DND-41 (cell line): Measurements from ENCODE around the gene ADAM11.

Experiments
- ATAC-seq: fragments of 200-7000 bp; cut with Tn5 transposase; 3 replicates; pipeline ENCODE4 v1.9.1; 2021; ENCODE audit warnings: low read depth; ENCODE audit not compliant: insufficient read depth
- DNase-seq: peaks from one replicate; pipeline ENCODE4 v3.0.0-alpha.2; 2020
- H2AFZ ChIP-seq: 2 replicates; pipeline ENCODE4 v1.6.0; 2012; ENCODE audit warnings: low read depth, low read length
- H3K27ac ChIP-seq: 2 replicates; pipeline ENCODE4 v1.5.1; 2012; ENCODE audit warnings: low read length, inconsistent platforms
- H3K27me3 ChIP-seq: fragments of 200-600 bp; sonication (generic); 2 replicates; pipeline ENCODE4 v1.6.0; 2012; ENCODE audit warnings: low read length, mild to moderate bottlenecking, inconsistent platforms; ENCODE audit not compliant: insufficient read depth, poor library complexity
- H3K36me3 ChIP-seq: 2 replicates; pipeline ENCODE4 v1.5.1; 2012; ENCODE audit warnings: low read length, inconsistent platforms; ENCODE audit not compliant: insufficient read depth
- H3K4me1 ChIP-seq: 2 replicates; pipeline ENCODE4 v1.5.1; 2012; ENCODE audit warnings: mild to moderate bottlenecking, low read length; ENCODE audit not compliant: insufficient read depth
- H3K4me2 ChIP-seq: 2 replicates; pipeline ENCODE4 v1.6.0; 2012; ENCODE audit warnings: mild to moderate bottlenecking, moderate library complexity, low read length, inconsistent platforms; ENCODE audit not compliant: insufficient read depth
- H3K4me3 ChIP-seq, 2 experiments: fragments of 200-600 bp in 1 of 2; shearing (Covaris generic) in 1 of 2; 2 replicates each; pipeline ENCODE4 v1.5.1; 2012 to 2016; ENCODE audit warnings: inconsistent platforms in 2 of 2, low read length in 2 of 2, mild to moderate bottlenecking in 2 of 2, low read depth in 1 of 2, moderate library complexity in 1 of 2
- H3K79me2 ChIP-seq: 2 replicates; pipeline ENCODE4 v1.6.0; 2012; ENCODE audit warnings: low read length, inconsistent platforms; ENCODE audit not compliant: insufficient read depth
- H3K9ac ChIP-seq: 2 replicates; pipeline ENCODE4 v1.6.0; 2012; ENCODE audit warnings: low read depth, mild to moderate bottlenecking, inconsistent platforms, low read length, moderate library complexity
- H3K9me3 ChIP-seq: 2 replicates; pipeline ENCODE4 v1.5.1; 2012; ENCODE audit warnings: low read length, moderate library complexity, mild to moderate bottlenecking, inconsistent platforms; ENCODE audit not compliant: insufficient read depth, severe bottlenecking
- H4K20me1 ChIP-seq: 2 replicates; pipeline ENCODE4 v1.6.0; 2012; ENCODE audit warnings: low read length; ENCODE audit not compliant: insufficient read depth
- EZH2 ChIP-seq: IDR thresholded peaks from 3 replicates; pipeline ENCODE4 v1.6.1; 2012; ENCODE audit warnings: borderline replicate concordance, low read depth, mild to moderate bottlenecking, moderate library complexity, low read length, inconsistent platforms; ENCODE audit not compliant: severe bottlenecking
- TF ChIP-seq, protein P1 (sequence below): IDR thresholded peaks from 2 replicates; pipeline ENCODE4 v1.5.1; 2012; ENCODE audit warnings: borderline replicate concordance, low read length, moderate library complexity, mild to moderate bottlenecking; ENCODE audit not compliant: poor library complexity, severe bottlenecking; ENCODE audit errors: extremely low read depth

The ADAM11 gene

GRCh38 chr17:44786551-44787081, 27.8 kb downstream of the ADAM11 start:
- Histone ChIP-seq H3K4me2 (no peak overlapping the region), H2AFZ (no peak overlapping the region)

GRCh38 chr17:44787271-44787940, 28.6 kb downstream of the ADAM11 start:
- Histone ChIP-seq H3K27ac (no peak overlapping the region), H3K4me3 (no peak overlapping the region), H4K20me1 (no peaks in the 10 kb centered on the region), H3K27me3 (no peaks in the 10 kb centered on the region), H3K4me1 (no peaks in the 10 kb centered on the region), H3K9me3 (no peaks in the 10 kb centered on the region), H3K79me2 (no peaks in the 10 kb centered on the region), H3K4me2 (no peak overlapping the region), H2AFZ (no peak overlapping the region), H3K36me3 (no peaks in the 10 kb centered on the region), H3K9ac (no peak overlapping the region)
- ATAC-seq (no peak), DNase-seq (no peak)
- TF ChIP-seq EZH2: no peak
- TF ChIP-seq, protein P1, sequence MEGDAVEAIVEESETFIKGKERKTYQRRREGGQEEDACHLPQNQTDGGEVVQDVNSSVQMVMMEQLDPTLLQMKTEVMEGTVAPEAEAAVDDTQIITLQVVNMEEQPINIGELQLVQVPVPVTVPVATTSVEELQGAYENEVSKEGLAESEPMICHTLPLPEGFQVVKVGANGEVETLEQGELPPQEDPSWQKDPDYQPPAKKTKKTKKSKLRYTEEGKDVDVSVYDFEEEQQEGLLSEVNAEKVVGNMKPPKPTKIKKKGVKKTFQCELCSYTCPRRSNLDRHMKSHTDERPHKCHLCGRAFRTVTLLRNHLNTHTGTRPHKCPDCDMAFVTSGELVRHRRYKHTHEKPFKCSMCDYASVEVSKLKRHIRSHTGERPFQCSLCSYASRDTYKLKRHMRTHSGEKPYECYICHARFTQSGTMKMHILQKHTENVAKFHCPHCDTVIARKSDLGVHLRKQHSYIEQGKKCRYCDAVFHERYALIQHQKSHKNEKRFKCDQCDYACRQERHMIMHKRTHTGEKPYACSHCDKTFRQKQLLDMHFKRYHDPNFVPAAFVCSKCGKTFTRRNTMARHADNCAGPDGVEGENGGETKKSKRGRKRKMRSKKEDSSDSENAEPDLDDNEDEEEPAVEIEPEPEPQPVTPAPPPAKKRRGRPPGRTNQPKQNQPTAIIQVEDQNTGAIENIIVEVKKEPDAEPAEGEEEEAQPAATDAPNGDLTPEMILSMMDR: no peak

More at GRCh38 chr17:44786551-44787081, 27.8 kb downstream of the ADAM11 start:
- no peaks in the 10 kb centered on the region for H3K9me3 ChIP-seq
- H3K79me2 ChIP-seq: no peaks in the 10 kb centered on the region
- ATAC-seq: no peak
- H3K9ac ChIP-seq: no peak overlapping the region
- no peaks in the 10 kb centered on the region for H4K20me1 ChIP-seq
- H3K4me3 ChIP-seq: no peak overlapping the region
- no peak for DNase-seq
- no peaks in the 10 kb centered on the region for H3K27me3 ChIP-seq
- no peaks in the 10 kb centered on the region for H3K36me3 ChIP-seq
- H3K27ac ChIP-seq: no peak overlapping the region
- no peaks in the 10 kb centered on the region for H3K4me1 ChIP-seq
- TF ChIP-seq, protein P1: no peak
- TF ChIP-seq EZH2: no peak

GRCh38 chr17:44788139-44788538, 29.4 kb downstream of the ADAM11 start:
- Histone ChIP-seq H3K79me2 (no peaks in the 10 kb centered on the region), H3K4me1 (no peaks in the 10 kb centered on the region), H3K4me3 (no peak overlapping the region), H3K9me3 (no peaks in the 10 kb centered on the region), H3K36me3 (no peaks in the 10 kb centered on the region), H3K27me3 (no peaks in the 10 kb centered on the region), H3K4me2 (no peak overlapping the region), H4K20me1 (no peaks in the 10 kb centered on the region), H2AFZ (no peak overlapping the region), H3K9ac (no peak overlapping the region), H3K27ac (no peak overlapping the region)
- TF ChIP-seq EZH2: no peak
- TF ChIP-seq, protein P1: no peak
- ATAC-seq (no peak), DNase-seq (no peak)
